ENCODE results near the gene SNCAIP.

The SNCAIP gene

DNA sequence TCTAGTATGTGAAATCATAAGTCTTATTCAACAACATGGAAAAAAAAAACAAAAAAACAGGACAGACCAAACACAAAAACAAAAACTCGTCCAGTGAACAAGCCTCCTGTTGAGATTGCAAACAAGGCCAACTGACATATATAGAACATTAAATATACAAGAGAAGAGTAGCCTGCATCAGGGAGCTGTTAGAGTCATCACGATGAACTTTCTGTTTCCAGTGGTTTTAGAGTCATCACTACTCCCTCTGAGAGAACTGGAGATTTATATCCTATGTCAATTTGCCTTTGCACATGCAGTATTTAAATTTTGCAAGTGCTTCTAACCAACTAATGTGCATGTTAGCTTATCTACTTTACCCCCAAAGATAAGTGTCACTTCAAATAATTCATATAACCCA, 9.9 kb downstream of the SNCAIP start:
- TF ChIP-seq, protein P1, sequence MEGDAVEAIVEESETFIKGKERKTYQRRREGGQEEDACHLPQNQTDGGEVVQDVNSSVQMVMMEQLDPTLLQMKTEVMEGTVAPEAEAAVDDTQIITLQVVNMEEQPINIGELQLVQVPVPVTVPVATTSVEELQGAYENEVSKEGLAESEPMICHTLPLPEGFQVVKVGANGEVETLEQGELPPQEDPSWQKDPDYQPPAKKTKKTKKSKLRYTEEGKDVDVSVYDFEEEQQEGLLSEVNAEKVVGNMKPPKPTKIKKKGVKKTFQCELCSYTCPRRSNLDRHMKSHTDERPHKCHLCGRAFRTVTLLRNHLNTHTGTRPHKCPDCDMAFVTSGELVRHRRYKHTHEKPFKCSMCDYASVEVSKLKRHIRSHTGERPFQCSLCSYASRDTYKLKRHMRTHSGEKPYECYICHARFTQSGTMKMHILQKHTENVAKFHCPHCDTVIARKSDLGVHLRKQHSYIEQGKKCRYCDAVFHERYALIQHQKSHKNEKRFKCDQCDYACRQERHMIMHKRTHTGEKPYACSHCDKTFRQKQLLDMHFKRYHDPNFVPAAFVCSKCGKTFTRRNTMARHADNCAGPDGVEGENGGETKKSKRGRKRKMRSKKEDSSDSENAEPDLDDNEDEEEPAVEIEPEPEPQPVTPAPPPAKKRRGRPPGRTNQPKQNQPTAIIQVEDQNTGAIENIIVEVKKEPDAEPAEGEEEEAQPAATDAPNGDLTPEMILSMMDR (IDR thresholded peaks at IDR 0.05; ENCODE audit: insufficient read depth, low read length) = no peak
- no peak for TF ChIP-seq SPI1 (IDR thresholded peaks at IDR 0.05; ENCODE audit: borderline replicate concordance, low read depth)
- TF ChIP-seq, protein P2, sequence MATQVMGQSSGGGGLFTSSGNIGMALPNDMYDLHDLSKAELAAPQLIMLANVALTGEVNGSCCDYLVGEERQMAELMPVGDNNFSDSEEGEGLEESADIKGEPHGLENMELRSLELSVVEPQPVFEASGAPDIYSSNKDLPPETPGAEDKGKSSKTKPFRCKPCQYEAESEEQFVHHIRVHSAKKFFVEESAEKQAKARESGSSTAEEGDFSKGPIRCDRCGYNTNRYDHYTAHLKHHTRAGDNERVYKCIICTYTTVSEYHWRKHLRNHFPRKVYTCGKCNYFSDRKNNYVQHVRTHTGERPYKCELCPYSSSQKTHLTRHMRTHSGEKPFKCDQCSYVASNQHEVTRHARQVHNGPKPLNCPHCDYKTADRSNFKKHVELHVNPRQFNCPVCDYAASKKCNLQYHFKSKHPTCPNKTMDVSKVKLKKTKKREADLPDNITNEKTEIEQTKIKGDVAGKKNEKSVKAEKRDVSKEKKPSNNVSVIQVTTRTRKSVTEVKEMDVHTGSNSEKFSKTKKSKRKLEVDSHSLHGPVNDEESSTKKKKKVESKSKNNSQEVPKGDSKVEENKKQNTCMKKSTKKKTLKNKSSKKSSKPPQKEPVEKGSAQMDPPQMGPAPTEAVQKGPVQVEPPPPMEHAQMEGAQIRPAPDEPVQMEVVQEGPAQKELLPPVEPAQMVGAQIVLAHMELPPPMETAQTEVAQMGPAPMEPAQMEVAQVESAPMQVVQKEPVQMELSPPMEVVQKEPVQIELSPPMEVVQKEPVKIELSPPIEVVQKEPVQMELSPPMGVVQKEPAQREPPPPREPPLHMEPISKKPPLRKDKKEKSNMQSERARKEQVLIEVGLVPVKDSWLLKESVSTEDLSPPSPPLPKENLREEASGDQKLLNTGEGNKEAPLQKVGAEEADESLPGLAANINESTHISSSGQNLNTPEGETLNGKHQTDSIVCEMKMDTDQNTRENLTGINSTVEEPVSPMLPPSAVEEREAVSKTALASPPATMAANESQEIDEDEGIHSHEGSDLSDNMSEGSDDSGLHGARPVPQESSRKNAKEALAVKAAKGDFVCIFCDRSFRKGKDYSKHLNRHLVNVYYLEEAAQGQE (IDR thresholded peaks at IDR 0.05; ENCODE audit: insufficient replicate concordance, low read depth) = no peak
- no peak for TF ChIP-seq GABPA (IDR thresholded peaks at IDR 0.05; ENCODE audit: low read depth)
- TF ChIP-seq POLR2AphosphoS5 (IDR thresholded peaks at IDR 0.05; ENCODE audit: low read depth) = no peak
- DNase-seq (ENCODE audit: low read depth in 1 of 2, low spot score in 1 of 2) = no peak
- Histone ChIP-seq H3K27me3 (ENCODE audit: insufficient read depth, poor library complexity, severe bottlenecking) (no peaks in the 10 kb centered on the region), H3K27ac (replicated peaks) (no peak overlapping the region), H3K4me3 (replicated peaks; ENCODE audit: insufficient read depth, low read length) (no peak overlapping the region)

DNA sequence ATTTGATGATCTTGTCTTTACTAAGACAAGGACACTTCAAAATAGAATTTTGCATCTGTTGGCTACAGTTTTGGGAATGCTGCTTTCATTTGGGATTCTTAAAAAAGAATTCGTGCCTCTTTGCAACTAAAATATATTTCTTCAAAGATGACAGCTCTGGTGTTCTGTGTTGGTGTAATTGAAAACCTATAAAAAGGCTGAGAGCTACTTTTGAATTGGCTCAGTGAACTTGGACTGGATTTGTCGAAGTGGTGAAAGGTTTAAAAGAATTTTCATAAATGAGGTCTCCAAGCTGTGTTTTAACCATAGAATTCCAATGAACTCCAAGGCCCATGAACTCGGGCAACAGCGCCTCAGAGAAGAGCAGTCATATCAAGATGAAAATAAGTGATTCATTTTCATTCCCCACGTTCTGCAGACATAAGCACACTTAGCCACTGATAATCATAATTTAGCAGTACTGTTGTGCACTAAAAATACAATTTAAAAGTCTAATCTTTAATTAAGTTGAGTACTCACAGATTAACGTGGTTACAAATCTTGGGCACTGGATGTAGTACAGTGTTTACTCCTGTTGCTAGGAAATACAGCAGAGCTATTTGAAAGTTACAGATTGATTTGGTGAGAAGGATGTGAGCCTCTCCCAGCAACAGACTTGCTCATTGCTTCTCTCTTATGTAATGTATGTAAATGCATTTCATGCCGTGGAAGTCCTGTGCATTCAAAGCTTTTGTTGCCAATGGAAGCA, 10.9 kb downstream of the SNCAIP start:
- Histone ChIP-seq H3K27me3 (ENCODE audit: insufficient read depth, poor library complexity, severe bottlenecking) (no peaks in the 10 kb centered on the region), H3K4me3 (replicated peaks; ENCODE audit: insufficient read depth, low read length) (no peak overlapping the region), H3K27ac (replicated peaks) (no peak overlapping the region)
- no peak for DNase-seq (ENCODE audit: low read depth in 1 of 2, low spot score in 1 of 2)
- TF ChIP-seq, protein P1 (IDR thresholded peaks at IDR 0.05; ENCODE audit: insufficient read depth, low read length) = no peak
- no peak for TF ChIP-seq POLR2AphosphoS5 (IDR thresholded peaks at IDR 0.05; ENCODE audit: low read depth)

DNA sequence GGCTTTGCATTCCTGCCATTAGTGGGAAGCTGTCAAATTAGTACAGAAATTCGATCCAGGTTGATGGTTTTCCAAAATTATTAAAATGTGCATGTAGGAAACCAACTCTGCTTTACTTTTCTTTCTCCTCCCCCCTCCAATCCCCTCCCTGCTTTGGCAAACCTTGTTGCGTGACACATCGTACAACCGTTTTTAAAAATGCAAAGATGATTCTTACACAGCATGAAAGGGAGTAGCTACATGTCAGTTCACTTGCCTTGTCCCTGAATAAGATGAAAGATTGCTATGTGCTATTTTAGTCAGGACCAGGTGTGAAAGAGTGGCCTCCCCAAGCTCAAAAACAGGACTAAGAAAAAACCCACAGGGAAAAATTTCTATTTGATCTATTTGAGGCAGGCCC, 11.7 kb downstream of the SNCAIP start:
- Histone ChIP-seq H3K27me3 (ENCODE audit: insufficient read depth, poor library complexity, severe bottlenecking) (no peaks in the 10 kb centered on the region), H3K4me3 (replicated peaks; ENCODE audit: insufficient read depth, low read length) (no peak overlapping the region), H3K27ac (replicated peaks) (no peak overlapping the region)
- no peak for DNase-seq (ENCODE audit: low read depth in 1 of 2, low spot score in 1 of 2)
- TF ChIP-seq, protein P1 (IDR thresholded peaks at IDR 0.05; ENCODE audit: insufficient read depth, low read length) = no peak
- no peak for TF ChIP-seq GABPA (IDR thresholded peaks at IDR 0.05; ENCODE audit: low read depth)
- TF ChIP-seq POLR2AphosphoS5 (IDR thresholded peaks at IDR 0.05; ENCODE audit: low read depth) = no peak
- TF ChIP-seq, protein P2 (IDR thresholded peaks at IDR 0.05; ENCODE audit: insufficient replicate concordance, low read depth) = no peak
- no peak for TF ChIP-seq SPI1 (IDR thresholded peaks at IDR 0.05; ENCODE audit: borderline replicate concordance, low read depth)

DNA sequence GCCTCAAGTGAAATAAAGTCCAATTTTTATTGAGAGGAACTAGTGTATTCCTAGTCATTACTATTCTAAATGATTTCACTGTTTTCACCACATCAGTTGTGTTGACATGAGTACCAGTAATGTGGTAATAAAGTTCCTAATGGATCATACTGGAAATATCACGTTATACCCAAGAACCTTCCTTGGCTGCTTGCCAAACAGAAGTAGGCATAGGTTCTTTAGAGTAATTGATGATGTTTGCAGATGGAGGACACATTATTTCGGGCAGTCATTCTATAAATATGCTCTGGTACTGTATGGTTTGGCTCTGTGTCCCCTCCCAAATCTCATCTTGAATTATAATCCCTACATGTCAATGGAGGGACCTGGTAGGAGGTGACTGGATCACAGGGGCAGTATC, 15.1 kb downstream of the SNCAIP start:
- H3K27me3 ChIP-seq (ENCODE audit: insufficient read depth, poor library complexity, severe bottlenecking) = no peaks in the 10 kb centered on the region
- no peak overlapping the region for H3K4me3 ChIP-seq (replicated peaks; ENCODE audit: insufficient read depth, low read length)
- no peak overlapping the region for H3K27ac ChIP-seq (replicated peaks)
- no peak for DNase-seq (ENCODE audit: low read depth in 1 of 2, low spot score in 1 of 2)
- TF ChIP-seq, protein P1 (IDR thresholded peaks at IDR 0.05; ENCODE audit: insufficient read depth, low read length) = no peak
- TF ChIP-seq GABPA (IDR thresholded peaks at IDR 0.05; ENCODE audit: low read depth) (no peak), POLR2AphosphoS5 (IDR thresholded peaks at IDR 0.05; ENCODE audit: low read depth) (no peak), SPI1 (IDR thresholded peaks at IDR 0.05; ENCODE audit: borderline replicate concordance, low read depth) (no peak)
- TF ChIP-seq, protein P2 (IDR thresholded peaks at IDR 0.05; ENCODE audit: insufficient replicate concordance, low read depth) = no peak
